Fibroblast of peridontal ligament (primary cell): ENCODE data around the gene CNRIP1.
"Not testable (repeated sequence)": the region's sequence is repeated elsewhere in the genome, so short reads cannot be mapped to it uniquely, and the experiment has no call there.

ENCODE experiments used
- DNase-seq: peaks from one replicate; pipeline ENCODE4 v3.0.0-alpha.2; 2010; ENCODE audit errors: extremely low read depth

CNRIP1 gene

DNA sequence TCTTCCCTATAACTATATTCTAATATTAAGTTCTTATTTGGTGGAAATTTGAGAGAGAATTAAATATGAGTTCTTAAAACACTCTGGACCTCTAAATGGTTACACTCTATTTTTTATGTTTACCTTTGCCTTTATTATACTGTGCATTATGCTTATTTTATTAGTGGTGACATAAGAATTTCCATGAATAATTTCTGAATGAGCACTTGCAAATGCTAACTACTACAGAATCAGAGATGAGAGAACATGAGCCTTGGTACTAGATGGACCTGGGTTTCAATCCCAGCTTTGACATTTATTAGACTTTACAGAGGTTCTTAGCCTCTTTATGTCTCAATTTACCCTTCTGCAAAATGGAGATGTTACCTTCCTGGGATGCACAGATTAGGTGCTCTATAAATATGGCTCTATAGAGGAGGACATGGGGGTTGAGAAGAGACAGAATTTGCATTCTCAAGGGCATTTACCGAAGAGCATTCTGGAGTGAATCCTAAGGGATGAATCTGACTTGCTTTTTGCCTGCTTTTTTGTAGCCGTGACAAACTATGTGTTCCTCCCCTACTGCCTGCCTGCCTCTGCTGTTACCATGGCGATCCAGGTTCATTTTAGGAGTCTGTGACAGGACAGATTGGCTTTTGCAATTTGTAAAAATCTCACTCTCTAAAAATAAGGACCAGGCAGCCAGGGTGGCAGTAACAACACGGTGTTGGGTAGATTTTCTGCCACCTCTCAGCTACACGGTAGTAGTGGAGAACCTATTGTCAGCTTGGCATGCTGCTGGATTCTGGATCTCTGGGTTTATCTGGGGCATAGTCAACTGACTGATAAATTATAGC is 20.7 kb upstream of the CNRIP1 start:
- no peak for DNase-seq

DNA sequence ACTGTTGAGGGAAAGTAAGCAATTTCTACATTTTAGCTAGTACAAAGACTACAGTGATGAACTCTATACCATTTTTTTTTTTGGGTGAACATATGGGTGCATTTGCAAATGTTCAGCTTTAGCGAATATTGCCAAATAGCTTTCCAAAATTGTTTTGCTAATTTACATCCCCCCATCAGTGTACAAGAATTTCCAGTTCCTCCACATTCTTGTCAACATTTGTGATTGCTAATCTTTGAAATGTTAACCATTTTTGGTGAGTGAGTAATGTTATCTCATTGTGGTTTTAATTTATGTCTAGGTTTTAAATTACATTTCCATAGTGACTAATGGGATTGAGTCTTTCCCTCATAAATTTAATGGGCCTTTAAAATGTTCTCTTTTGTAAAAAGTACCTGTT is 16.4 kb upstream of the CNRIP1 start:
- peak; percentile 75 for DNase-seq

DNA sequence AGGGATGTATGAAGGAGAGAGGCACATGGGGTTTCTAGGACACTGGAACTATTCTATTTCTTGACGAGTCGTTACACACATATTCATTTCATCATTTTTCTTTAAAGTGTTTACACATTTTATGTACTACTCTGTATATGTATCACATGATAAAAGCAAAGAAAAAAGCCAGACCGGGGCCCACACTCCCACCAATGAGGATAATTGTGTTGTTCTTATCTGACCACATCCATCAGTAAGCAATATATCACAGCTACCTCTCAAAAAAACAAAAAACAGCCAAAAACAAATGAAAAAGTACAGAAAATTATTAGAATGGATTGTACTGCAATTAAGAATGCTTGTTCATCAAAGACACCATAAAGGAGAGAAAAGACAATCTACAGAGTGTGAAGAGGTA is 14.2 kb upstream of the CNRIP1 start:
- no peak for DNase-seq

DNA sequence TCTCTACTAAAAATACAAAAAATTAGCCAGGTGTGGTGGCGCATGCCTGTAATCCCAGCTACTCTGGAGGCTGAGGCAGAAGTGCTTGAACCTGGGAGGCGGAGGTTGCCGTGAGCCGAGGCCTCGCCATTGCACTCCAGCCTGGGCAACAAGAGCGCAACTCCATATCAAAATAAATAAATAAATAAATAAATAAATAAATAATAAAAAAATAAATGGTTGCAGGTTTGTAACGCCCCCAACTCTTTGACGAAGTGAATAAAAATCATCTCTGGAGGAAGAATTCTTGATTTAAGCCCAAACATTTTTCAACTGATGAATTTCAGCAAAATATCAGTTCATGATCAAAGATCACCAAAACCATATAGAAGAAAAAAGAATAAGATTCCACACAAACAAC is 13.3 kb upstream of the CNRIP1 start:
- DNase-seq: no peak

DNA sequence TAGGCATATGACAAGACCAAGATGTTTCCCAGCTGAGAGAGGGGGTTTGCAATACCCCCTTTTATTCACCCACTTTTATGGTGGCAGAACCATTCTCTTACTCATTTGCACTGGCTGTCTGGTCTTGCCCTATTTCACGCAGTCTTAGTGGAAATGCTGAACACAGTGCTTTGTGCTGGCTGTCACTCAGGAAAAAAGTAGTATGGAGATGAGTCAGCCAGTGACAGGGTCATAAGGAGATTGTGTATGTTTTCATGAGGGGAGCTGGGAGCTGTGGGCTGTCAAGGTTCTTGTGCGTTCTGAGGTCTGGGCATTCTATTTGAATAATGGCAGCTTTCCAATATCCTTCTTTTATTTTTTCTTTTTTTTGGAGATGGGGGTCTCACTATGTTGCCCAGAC is 10.9 kb upstream of the CNRIP1 start:
- peak; percentile 31 for DNase-seq

DNA sequence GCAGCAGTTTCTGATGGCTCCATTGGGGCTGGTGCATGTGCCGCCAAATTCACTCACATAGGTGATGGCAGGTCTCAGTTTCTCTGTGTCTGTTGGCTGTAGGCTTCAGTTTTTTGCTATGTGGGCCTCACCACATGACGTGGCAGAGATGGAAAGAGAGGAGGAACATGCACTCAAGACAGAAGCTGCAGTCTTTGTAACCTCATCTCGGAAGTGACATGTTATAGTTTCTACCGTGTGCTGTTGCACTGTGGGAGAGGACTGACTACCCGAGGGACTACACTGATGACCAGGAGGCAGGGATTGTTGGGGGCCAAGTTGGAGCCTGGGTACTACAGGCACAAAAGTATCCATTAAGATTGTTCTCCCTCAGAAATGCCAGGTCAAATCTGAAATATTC is 9.2 kb upstream of the CNRIP1 start:
- no peak for DNase-seq

DNA sequence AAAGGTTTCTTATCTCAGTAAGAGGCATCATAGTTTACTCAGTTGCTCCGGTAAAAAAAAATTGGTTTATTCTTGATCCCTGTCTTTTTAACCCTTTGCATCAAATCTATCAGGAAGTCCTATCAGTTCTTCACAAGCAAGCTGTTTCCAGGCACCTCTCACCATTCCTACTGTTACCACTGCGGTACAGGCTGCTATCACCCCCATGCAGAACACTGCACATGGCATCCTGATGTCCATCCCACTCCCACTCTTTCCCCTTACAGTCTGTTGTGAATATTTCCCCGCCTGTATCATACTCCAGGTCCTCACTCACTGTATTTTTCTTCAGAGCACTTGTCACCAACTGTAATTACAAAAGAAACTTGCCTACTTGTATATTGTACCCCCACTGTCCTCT is 5.3 kb upstream of the CNRIP1 start:
- DNase-seq: no peak

DNA sequence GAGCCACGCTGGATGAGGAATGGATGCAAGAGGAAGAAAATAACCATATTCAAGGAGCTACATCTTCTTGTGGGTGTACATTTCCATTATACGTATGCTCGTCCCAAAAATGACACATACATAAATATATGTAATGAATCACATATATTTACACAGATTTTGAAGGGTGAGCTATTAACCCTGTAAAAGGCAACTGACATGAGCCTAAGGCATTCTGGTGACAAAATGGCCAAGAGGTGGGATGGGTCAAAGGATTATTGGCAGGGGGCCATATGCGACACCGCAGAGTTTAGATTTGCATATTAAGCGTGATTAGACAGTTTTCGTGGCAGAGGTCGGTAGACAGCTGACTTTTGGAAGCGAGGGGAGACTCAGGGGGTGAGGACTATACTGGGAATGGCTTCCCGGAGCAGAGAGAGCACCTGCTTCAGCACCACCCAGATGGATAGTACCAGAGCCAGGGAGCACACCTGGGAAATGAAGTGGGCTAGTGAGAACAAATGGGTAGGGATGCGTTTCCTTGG is 431 bp upstream of the CNRIP1 start:
- no peak for DNase-seq

DNA sequence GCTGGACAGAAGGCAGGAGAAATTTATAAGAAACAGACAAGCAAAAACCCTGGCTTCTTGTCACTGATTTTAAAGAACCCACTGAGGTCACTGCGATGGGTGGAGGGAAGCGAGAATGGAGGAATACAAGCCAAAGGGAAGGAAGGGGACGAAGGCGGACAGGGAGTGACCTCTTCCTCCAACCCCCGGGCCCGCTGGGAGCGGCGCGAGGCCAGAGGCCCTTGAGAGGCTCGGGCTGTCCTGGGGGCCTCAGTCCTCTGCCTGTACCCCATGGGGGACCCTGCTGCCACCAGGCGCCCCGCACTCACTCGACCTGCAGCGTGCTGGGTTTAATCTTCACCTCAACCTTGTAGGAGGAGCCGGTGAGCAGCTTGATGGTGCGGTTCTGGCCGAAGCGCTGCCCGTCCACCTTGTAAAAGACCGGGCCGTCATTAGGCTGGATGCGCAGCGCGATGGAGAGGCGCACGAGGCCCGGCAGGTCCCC is 793 bp downstream of the CNRIP1 start:
- DNase-seq: peak; percentile 16

DNA sequence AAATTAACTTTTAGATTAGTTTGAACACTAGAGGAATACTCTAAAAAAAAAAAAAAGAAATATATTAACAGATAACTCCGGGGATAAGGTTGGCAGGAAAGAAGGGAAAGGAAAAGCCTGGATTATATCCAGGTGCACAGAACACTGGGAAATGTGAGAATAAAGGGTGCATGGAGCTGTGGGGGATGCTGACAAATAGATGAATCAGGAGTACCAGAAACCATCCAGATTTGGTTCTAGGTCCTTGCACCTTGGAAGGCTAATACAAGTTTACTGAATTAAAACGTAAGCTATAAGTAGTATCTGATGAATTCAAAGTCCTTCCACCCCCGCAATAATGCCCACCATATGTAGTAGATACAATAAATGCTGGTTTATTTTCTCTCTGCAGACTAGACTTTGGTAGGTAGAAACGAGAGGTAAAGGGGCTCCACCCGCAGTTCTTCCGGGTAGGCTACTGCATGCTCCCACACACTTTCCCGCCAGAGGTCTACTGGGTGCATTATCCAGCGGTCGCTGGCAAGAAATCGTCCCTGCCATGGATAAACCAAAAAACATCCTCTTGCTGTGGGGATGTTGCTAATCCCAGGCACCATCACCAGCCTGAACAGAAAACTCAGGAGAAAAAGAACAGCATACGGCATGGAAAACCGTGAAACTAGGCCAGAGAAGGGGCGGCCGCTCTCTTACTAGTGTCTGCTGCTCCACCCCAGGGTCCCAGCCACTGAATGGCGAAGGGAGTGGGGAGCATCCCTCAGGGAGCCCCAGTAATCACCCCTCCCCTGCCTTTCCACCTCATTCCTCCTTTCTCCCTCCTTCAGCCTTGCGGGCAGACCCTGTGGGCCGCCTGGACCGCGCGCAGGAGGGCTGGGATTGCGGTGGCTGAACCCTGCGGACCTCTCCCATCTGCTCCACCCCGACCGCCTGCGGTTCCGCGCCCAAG is 1.5 kb downstream of the CNRIP1 start:
- DNase-seq: peak; percentile 12

DNA sequence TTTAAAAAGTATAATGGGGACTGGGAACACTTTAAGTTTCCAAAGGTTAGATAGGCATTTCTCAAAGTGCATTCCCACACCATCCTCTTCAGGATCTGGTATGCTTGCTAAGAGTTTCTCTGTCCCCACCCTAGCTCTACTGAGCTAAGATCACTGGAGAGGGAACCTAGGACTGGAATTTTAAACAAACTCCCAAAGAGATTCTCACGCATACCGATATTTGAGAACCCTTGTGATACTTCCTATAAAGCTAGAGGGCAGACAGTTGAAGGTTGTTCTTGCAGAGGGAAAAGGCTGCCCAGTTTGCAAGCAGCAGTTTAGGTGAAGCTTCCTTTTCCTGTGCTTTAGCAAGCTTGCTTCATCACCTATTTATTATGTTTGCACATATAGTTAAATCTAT is 3.6 kb downstream of the CNRIP1 start:
- peak; percentile 53 for DNase-seq

DNA sequence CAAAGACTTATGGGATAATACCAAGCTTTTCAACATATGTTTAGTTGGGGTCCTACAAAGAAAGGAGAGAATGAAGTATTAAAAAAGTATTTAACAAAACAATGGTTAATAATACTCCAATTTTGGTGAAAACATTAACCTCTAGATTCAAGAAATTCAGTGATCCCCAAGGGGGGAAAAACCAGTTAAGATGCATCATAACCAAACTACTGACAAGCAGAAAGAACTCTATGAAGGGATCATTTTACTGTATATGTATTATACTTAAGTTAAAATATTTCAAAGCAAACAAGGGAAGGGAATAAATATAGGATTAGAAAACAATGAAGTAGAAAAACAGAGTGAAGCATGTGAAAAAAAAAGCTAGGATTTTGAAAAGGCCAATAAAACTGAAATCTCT is 8.7 kb downstream of the CNRIP1 start:
- DNase-seq: no peak

DNA sequence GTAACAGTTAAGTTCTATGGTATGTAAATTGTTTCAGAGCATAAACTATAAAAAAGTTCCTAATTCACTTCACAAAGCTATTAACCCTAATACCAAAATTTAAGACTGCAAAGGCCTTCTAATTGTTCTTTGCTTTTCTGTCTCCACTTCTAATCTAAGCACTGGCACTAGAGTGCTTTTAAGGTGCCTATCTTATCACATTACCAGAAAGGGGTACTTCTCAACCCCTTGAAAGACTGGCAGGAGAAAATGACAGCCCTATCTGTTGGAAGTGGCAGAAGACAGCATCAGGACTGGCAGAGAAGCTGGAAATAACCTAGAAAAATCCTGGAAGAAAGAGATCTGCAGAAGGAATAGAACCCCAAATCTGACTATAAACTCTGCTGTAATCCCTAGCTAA is 10.3 kb downstream of the CNRIP1 start:
- no peak for DNase-seq

DNA sequence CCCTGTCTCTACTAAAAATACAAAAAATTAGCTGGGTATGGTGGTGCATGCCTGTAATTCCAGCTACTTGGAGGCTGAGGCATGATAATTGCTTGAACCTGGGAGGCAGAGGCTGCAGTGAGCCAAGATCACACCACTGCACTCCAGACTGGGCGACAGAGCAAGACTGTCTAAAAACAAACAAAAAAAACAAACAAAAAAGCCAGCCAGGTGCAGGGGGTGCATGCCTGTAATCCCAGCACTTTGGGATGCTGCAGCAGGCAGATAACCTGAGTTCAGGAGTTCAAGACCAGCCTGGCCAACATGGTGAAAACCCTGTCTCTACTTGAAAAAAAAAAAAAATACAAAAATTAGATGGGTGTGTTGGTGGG is 15.9 kb downstream of the CNRIP1 start:
- not testable (repeated sequence) for DNase-seq

DNA sequence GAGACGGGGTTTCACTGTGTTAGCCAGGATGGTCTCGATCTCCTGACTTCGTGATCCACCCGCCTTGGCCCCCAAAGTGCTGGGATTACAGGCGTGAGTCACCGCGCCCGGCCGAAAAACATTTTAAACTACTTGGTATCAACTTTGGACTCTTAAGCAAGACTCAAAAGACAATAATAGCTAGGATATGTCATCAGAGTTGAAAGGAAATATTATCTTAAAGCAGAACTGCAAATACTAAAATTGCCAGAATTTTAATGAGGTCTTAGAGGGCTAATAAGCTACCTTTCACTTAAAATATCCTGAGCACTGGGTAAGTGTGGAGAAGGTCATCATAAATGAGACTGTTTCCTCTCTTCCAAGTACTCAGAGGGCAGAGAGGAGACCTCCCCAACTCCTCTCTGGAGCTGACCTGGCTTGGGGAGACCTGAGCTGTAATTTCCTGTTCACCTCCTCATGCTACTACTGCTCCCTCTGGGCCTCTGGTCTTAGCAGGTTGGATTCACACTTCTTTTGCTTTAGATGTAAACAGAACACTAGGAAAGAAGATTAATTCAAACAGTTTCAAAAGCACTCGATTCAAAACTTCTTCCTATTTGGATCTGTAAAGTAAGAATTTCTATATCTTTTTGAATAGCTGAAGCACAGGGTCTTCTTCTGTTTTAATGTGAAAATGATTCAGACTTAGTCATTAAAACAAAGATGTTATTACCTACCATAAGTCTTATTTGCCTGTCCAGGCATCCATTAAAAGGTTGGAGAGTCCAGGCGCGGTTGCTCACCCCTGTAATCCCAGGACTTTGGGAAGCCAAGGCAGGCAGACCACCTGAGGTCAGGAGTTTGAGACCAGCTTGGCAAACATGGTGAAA is 16.5 kb downstream of the CNRIP1 start:
- no peak for DNase-seq

DNA sequence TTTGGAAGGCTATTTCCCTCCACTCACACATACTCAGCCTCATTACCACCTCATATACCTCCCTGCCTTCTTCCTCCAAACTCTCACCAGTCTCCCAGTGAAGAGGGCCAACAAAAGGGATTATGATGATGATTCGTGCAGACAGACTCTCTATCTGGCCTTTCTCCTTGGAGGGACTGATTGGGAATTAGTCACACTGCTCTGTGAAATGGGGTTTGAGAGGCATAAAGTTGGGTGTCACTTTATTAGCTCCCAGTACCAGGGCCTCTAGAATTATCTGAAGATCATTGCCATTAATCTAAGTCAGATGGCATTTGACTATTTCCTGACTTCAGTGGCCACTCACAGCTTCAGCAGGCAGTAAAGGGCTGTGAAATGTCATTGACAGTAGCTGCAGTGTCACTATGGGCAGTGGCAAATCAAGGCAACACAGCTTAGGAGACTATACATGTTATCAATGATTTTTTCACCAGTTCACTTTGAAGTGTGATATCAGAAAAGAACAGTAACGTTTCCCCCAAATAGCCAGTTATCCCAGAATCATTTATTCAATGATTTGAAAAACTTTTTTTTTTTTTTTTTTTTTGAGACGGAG is 17.4 kb downstream of the CNRIP1 start:
- peak; percentile 33 for DNase-seq

DNA sequence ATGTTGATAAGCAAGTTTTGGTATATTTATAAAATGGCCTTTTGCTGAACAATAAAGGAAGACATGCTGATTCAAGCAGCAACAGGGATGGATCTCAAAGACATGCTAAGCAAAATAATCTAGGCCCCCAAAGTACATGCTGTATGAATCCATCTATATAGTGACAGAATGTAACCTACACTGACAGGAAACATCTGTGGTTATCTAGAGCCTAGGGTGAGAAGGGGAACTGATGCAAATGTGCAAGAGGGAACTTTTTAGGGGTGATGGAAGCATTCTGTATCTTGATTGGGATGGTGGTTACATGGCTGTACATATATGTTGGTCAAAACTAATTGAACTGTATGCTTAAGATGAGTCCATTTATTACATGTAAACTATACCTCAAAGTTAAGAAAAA is 24.2 kb downstream of the CNRIP1 start:
- DNase-seq: no peak

DNA sequence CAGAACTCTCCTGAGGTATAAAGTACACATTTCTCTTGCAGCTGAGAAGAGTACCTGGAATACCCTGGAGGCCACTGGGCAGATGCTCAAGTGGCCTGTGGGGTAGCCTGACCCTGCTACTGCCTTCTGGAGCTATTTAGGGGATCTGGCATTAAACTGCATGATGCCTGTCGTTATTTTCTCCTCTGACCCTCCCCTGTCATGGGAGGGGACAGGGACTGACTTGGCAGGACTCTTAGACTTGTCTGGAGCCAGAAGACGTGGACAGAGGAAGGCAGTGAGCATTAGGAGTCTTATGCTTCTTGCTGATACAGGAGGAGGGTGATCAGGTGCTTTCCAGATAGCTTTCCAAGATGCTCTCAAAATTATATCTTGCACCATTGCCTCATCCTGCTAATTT is 24.8 kb downstream of the CNRIP1 start:
- DNase-seq: no peak

DNA sequence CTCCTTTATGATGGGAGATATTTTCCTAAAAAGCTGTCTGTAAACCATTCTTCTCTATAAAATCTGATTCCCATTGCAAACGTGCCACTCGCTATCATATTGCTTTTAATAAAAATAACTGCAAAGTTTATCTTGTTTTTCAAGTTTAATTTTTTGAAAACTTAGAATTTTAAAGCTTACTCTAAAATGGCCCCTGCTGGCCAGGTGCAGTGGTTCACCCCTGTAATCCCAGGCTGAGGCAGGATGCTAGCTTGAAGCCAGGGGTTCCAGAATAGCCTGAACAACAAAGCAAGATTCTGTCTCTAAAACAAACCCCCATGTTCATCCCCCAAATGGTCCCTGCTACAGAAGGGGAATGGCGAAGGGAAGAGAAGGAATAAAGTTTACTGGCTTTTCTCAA is 25.6 kb downstream of the CNRIP1 start:
- no peak for DNase-seq

DNA sequence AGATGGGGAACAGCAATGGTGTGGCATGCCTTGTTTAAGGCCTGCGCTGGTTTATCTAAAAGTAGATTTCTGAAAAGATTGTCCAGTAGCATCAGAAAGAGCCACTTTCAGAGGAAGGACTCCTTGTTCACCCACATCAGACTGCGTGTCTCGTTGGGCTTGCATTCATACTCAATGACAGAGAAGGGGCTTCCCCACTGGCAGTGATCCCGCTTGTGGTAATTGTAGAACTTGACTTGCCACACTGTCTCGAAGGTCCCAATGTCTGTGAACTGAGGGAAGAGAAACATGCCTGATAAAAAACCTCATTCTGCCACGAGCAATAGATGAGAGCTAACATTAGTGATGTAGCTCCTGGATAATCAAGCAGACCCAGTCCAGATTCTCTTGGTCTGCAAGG is 26.0 kb downstream of the CNRIP1 start:
- no peak for DNase-seq

DNA sequence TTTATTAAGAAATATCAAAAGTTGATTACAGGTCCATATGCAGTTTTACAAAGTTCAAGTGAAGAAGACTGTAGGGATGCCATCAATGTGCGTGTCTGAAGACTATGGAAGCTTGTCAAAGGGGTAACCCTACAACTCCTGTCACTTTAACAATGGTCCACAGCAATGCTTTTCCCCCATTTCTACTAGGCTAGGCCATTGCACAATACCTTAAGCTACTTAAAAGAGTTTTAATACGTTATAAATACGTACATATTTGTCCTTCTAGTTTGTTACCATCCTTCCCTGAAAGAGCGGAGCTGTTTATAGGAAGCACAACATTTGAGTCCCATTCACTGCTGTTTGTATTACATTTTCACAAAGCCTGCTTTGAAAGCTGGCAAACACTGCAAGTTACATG is 26.7 kb downstream of the CNRIP1 start:
- DNase-seq: no peak
